ENCODE measurements around the gene AOPEP. TPM values are rescaled to one million over a fixed set of nuclear protein-coding genes. Genes with fewer than 3 reads are reported as not detected.
A peak's percentile ranks its signal among the peaks of the same experiment; 100 is the strongest.

The AOPEP gene
- total and polyA plus RNA-seq, 2 of the 13 experiments (the other 11 are each of a cell fraction or from before 2014, with no cell fraction given) = 22.2 to 41.6 TPM

DNA sequence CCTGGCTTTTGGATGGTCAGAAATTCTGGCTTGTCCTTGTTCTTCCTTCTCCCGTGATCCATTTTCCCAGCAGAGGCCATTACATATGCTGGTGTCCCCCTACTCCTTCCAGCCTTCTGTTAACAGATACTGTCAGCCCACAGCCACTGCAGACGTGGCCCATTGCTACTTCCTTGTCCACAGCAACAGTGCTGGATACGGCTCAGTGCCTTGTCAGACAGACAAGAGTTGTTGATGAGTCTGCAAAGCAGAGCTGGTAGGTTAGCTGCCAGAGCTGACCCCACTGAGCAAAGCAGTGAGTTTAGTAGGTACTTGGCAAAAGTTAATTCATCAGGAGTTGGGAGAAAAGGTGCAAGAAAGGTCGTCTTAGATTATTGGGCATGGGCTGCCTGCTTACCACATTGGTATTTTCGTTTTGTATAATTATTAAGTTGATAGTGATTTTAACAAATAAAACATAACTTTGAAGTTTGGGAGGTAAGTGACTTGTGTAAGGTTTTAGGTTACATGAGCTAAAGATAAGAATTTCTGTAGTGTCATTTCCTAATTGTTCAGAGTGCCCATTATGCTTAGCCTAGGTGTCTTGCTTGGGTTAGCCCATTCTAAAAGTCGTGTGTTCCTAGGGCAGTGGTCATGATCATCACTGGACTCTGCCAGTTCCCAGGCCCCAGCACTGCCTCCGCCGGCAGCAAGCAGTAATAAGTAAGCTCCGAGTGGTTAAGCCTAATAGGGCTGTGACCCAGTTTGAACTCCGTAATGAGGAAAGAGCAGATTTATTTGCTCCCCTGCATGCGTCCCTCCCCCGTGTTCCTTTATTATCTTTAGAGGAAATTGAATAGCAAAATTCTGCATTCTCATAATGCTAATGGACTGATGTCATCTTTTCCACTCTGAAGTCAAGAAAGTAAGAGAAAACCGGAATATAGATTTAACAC lies 299.0 kb downstream of the AOPEP start (continued):
- TF ChIP-seq ZNF547 (CRISPR knock-in tag; IDR thresholded peaks at IDR 0.05) (no peak), NFRKB (IDR thresholded peaks at IDR 0.05) (no peak), KLF13 (CRISPR knock-in tag; IDR thresholded peaks at IDR 0.05) (no peak), MAX (IDR thresholded peaks at IDR 0.05) (0 out of 2 replicates have a peak, but pooled peaks have one; percentile 29), ZNF138 (CRISPR knock-in tag; IDR thresholded peaks at IDR 0.05; ENCODE audit: low read depth) (no peak), KLF11 (CRISPR knock-in tag; IDR thresholded peaks at IDR 0.05) (no peak), RAD21 (CRISPR knock-in tag; IDR thresholded peaks at IDR 0.05) (0 out of 2 replicates have a peak, but pooled peaks have one; percentile 40), ZMYM2 (CRISPR knock-in tag; IDR thresholded peaks at IDR 0.05) (peak; percentile 39; the same call in 1 of the 2 replicates), NFE2 (CRISPR knock-in tag; IDR thresholded peaks at IDR 0.05) (no peak), GTF3A (CRISPR knock-in tag; conservative IDR thresholded peaks at IDR 0.05) (no peak), ZBTB1 (CRISPR knock-in tag; IDR thresholded peaks at IDR 0.05; ENCODE audit: borderline replicate concordance) (no peak), ZNF605 (CRISPR knock-in tag; IDR thresholded peaks at IDR 0.05) (0 out of 2 replicates have a peak, but pooled peaks have one; percentile 41), ZNF317 (CRISPR knock-in tag; IDR thresholded peaks at IDR 0.05) (no peak), YY1 (IDR thresholded peaks at IDR 0.05; ENCODE audit: insufficient read depth, insufficient replicate concordance, low read depth, low read length) (no peak), ZNF546 (CRISPR knock-in tag; conservative IDR thresholded peaks at IDR 0.05) (no peak)
- TF ChIP-seq, protein P1, sequence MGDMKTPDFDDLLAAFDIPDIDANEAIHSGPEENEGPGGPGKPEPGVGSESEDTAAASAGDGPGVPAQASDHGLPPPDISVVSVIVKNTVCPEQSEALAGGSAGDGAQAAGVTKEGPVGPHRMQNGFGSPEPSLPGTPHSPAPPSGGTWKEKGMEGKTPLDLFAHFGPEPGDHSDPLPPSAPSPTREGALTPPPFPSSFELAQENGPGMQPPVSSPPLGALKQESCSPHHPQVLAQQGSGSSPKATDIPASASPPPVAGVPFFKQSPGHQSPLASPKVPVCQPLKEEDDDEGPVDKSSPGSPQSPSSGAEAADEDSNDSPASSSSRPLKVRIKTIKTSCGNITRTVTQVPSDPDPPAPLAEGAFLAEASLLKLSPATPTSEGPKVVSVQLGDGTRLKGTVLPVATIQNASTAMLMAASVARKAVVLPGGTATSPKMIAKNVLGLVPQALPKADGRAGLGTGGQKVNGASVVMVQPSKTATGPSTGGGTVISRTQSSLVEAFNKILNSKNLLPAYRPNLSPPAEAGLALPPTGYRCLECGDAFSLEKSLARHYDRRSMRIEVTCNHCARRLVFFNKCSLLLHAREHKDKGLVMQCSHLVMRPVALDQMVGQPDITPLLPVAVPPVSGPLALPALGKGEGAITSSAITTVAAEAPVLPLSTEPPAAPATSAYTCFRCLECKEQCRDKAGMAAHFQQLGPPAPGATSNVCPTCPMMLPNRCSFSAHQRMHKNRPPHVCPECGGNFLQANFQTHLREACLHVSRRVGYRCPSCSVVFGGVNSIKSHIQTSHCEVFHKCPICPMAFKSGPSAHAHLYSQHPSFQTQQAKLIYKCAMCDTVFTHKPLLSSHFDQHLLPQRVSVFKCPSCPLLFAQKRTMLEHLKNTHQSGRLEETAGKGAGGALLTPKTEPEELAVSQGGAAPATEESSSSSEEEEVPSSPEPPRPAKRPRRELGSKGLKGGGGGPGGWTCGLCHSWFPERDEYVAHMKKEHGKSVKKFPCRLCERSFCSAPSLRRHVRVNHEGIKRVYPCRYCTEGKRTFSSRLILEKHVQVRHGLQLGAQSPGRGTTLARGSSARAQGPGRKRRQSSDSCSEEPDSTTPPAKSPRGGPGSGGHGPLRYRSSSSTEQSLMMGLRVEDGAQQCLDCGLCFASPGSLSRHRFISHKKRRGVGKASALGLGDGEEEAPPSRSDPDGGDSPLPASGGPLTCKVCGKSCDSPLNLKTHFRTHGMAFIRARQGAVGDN (CRISPR knock-in tag; IDR thresholded peaks at IDR 0.05) = peak; percentile 18; the same call in 1 of the 2 replicates
- TF ChIP-seq, protein P2, sequence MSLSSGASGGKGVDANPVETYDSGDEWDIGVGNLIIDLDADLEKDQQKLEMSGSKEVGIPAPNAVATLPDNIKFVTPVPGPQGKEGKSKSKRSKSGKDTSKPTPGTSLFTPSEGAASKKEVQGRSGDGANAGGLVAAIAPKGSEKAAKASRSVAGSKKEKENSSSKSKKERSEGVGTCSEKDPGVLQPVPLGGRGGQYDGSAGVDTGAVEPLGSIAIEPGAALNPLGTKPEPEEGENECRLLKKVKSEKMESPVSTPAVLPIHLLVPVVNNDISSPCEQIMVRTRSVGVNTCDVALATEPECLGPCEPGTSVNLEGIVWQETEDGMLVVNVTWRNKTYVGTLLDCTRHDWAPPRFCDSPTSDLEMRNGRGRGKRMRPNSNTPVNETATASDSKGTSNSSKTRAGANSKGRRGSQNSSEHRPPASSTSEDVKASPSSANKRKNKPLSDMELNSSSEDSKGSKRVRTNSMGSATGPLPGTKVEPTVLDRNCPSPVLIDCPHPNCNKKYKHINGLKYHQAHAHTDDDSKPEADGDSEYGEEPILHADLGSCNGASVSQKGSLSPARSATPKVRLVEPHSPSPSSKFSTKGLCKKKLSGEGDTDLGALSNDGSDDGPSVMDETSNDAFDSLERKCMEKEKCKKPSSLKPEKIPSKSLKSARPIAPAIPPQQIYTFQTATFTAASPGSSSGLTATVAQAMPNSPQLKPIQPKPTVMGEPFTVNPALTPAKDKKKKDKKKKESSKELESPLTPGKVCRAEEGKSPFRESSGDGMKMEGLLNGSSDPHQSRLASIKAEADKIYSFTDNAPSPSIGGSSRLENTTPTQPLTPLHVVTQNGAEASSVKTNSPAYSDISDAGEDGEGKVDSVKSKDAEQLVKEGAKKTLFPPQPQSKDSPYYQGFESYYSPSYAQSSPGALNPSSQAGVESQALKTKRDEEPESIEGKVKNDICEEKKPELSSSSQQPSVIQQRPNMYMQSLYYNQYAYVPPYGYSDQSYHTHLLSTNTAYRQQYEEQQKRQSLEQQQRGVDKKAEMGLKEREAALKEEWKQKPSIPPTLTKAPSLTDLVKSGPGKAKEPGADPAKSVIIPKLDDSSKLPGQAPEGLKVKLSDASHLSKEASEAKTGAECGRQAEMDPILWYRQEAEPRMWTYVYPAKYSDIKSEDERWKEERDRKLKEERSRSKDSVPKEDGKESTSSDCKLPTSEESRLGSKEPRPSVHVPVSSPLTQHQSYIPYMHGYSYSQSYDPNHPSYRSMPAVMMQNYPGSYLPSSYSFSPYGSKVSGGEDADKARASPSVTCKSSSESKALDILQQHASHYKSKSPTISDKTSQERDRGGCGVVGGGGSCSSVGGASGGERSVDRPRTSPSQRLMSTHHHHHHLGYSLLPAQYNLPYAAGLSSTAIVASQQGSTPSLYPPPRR (CRISPR knock-in tag; IDR thresholded peaks at IDR 0.05; ENCODE audit: borderline replicate concordance) = no peak
- TF ChIP-seq, protein P3, sequence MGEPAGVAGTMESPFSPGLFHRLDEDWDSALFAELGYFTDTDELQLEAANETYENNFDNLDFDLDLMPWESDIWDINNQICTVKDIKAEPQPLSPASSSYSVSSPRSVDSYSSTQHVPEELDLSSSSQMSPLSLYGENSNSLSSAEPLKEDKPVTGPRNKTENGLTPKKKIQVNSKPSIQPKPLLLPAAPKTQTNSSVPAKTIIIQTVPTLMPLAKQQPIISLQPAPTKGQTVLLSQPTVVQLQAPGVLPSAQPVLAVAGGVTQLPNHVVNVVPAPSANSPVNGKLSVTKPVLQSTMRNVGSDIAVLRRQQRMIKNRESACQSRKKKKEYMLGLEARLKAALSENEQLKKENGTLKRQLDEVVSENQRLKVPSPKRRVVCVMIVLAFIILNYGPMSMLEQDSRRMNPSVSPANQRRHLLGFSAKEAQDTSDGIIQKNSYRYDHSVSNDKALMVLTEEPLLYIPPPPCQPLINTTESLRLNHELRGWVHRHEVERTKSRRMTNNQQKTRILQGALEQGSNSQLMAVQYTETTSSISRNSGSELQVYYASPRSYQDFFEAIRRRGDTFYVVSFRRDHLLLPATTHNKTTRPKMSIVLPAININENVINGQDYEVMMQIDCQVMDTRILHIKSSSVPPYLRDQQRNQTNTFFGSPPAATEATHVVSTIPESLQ (CRISPR knock-in tag; conservative IDR thresholded peaks at IDR 0.05) = no peak
